NCI-H774 (cell line): ENCODE data around the gene PRKCE.

ENCODE experiments used
- DNase-seq: peaks from one replicate; lab custom pipeline; 2025; lab: John Stamatoyannopoulos, UW

The PRKCE gene

DNA sequence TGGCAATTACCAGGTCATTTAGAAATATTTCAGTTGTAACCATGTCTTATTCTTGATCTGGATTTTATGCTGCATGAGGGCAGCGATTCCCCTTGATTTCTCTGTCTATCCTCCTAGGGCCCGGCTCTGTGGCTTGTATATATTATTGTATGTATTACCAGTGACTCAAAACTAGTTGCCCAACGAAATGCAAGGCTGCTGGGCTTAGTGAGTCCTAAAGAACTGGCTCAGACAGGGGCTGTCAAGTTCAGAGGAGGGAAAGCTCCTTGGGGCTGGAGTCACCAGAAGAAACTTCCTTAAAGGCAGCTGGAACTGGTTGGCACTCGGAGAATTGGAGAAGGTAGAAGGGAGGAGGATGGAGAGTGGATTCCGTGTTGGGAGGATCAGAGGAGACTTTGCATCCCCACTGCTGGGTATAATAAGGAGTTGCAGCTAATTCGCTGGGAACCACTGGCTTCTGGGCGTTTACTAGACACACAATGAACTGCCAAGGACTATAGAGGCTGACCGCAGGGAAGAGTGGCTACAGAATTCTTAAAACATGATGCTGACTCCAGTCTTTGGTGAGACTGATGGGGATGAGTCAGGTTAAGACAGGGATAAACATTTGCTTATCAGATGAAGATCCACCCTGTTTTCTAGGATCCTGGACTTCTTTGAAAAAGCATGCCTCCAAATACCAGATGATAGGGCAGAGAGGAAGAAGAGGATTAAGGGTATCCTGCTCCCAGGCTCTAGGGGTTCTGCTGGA lies 104.3 kb downstream of the PRKCE start:
- no peak for DNase-seq

DNA sequence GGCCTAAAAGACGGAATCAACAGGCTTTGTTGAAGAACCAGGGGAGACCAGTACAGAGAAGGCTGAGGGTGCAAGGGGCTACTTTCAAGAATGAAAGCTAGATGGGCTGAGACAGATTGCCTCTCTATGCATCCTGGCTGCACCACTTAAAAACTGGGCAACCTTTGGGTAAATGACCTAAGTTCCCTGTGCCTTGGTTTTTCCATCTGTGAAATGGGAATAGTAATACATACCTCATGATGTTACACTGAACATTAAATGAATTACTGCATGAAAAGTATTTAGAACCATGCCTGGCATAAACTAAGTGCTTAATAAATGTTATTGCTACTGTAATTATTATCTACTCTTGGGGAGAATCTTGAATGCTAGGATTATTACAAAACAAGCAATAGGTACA lies 106.5 kb downstream of the PRKCE start:
- no peak for DNase-seq

DNA sequence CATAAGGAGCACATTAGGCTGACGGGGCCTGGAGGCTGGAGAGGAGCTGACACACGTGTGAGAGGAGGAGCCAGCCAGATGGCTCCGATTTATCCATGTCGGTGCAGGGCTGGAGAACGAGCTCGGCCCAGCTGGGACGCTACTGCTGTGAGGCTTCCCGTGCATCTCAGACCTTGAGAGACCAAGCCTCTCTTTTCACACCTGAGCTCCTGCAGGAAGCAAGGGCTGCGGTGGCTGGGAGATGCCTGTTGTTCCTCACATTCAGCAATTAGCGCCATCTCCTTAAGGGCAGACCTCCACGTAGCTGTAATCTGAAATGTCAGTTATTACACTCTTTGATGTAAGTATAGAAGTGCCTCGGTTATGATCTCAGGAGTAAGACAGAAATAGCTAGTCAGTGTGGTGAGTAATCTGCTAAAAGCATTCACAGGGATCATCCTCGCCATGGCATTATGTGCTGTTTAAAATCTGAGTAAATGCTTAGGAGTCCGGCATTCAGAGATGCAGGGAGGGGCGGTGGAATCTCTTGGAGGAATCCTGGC lies 107.9 kb downstream of the PRKCE start:
- no peak for DNase-seq

- no peak for DNase-seq
Measured at GRCh38 chr2:45761635-45762034, 110.2 kb downstream of the PRKCE start.

DNA sequence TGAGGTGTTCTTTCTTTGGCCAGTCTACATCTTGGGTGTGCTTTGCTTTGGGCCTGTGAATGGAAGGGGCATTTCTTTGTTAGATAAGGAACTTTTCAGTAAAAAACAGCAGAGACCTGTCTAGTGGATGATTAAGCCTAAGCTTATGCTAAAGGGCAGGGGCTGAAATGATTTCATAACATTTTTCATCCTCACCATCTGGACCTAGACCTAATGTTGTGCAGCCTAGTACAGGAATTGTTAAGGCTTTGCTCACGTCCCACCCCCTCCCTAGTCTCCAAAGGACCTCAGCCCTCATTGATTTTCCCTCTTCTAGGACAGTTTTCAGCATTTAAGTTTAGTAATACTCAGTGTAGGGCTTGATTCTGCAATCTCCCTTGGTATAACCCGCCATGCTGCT lies 111.8 kb downstream of the PRKCE start:
- DNase-seq: no peak

DNA sequence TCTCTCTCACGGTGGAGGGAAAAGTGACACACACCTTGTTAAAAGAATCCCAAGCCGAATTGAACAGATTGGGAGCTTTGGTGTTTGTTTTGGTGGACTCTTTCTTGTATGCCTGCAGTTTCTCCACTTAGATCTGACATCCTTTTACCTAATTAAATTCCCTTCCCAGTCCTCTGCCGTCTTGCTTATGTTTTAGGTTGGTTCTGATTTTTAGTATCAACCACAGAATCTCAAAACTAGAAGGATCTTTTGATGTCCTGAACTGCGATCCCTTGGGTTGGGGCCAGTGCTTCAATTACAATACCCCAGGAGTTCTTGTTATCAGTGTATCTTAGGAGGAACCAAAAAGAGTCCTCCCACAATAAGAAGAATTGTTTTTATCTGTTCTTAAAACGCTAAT lies 112.3 kb downstream of the PRKCE start:
- DNase-seq: no peak

DNA sequence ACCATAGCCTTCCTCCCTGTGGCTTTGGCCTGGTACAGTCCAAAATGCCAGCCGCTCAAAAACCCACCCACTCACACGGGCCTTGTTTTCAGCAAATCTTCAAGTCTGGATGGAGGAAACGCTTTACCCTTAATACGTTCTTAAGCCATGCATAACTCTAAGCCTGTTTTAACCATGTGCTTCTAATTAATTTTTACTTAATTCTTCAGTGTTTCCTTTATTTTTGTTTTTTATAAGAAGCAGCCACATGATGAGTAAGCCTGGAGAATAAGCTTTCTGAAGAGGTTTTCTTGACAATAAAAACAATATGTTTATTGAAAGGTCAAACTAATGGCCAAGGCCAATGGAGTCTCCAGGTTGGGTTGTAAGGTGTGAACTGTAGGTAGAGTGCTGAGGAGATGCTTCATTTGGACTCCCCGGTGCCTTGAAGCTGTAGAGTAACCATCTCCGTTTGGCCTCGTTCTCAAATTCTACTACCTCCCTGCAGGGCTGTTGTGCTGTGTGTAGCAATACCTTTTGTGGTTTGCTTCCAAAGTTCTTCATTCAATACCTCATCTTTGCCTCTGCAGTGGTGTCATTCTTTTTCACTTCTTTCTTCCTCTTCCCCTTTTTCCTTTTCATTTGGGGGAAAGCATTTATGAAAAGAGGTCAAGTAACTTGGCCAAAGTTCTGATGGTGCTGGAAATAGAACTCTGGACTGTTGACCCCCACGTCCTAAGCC lies 113.7 kb downstream of the PRKCE start:
- no peak for DNase-seq

DNA sequence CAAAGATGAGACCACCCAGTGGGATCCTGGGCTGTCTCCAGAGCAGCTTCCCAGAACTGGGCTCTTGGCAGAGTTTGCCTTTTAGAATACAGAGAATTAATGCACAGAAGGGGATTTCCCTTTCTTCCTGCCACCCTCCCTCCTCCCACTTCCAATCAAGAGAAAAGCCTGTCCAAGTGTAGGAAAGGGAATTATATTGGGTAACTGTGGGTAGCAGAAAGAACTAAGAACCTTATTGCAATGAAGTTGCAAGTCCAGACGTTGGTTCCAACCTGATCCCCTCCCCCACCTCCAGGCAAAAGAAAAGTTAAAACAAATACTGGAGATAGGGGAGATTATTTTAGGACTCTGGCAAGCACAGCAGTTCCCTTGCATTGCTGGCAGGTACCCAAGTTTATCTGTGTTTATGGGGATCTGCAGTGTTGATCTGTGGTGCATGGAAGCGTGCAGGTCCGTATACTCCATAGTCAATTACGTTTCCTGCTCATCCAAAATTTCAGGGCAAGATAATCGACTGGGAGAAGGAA lies 114.3 kb downstream of the PRKCE start:
- no peak for DNase-seq

DNA sequence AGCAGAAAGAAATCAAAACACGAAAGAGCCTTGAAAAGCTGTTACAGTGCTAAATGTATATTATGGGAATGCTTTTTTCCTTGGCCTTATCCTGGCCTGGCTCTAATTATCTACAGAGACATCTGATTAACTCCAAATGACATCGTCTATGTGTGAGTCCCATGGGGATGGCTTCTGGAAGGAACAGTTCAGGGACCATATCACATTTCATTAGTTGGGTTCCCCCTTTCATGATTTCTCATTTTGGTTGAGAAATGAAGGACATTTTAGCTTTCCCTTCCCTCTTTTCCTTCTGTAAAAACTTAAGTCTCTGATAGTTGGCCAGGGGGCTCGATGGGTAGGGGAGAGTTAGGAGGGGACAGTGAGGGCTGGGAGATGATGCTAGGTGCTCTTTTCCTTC lies 116.7 kb downstream of the PRKCE start:
- no peak for DNase-seq

- no peak for DNase-seq
Measured at GRCh38 chr2:45769056-45769455, 117.6 kb downstream of the PRKCE start.

GRCh38 chr2:45769854-45770576 lies 118.5 kb downstream of the PRKCE start:
- no peak for DNase-seq

- no peak for DNase-seq
Measured at GRCh38 chr2:45770811-45771210, 119.3 kb downstream of the PRKCE start.

GRCh38 chr2:45771261-45771660 lies 119.8 kb downstream of the PRKCE start:
- DNase-seq: no peak

- no peak for DNase-seq
Measured at GRCh38 chr2:45772038-45772437, 120.6 kb downstream of the PRKCE start.

DNA sequence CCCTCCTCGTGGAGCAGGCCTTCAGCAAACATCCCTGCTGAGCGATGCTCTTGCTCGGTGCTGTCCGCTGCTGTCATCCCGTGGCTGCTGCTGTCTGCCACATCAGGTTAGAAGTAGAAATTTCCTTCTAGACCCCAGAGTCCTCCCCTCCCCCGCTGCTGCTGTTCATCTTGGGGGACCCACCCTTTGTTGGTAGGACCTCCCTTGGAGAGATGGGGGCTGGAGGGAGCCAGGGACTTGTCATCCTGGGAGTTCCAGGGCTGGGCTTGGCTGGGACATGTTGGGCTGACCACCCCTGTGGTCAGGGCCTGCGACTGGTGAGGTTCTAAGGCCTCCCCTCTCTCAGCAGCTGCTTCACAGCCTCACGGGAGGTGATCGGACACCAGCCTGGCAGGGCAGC lies 122.4 kb downstream of the PRKCE start:
- no peak for DNase-seq

GRCh38 chr2:45774688-45775244 lies 123.3 kb downstream of the PRKCE start:
- no peak for DNase-seq

DNA sequence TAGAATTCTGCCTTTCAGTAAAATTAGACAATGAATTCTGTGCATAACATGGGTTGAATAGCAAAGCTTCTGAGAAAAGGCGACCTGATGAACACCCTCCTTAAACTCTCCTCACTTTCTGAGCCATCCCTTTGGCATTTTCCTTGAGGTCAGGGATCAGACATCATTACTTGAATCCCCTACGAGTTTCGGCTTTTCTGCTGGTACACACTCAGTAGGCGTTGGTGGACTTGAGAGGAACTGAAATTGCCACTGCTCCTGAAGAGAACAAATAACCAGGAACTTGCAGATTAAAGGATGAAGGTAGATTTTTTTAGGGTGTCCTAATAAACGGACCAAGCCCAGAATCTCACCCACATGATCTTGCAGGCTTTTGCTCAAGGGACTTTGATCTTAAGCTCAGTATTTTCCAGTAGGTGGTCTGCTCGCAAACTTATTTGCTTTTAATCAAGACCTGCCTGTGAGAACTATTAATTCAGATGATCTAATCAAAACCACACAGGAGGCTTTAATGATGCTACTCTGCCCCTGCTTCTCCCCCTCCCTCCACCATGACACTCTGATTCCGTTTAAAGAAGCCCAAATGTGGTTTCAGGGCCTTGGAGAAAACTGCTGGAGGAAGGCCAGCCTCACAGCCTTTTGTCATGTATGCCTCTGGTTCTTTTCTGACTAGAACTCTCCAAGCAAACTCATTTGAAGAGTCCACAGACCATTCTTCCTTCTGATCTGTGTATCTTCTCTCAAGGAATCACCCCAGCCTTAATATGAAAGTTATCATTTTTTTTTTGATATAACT lies 124.9 kb downstream of the PRKCE start:
- DNase-seq: no peak

DNA sequence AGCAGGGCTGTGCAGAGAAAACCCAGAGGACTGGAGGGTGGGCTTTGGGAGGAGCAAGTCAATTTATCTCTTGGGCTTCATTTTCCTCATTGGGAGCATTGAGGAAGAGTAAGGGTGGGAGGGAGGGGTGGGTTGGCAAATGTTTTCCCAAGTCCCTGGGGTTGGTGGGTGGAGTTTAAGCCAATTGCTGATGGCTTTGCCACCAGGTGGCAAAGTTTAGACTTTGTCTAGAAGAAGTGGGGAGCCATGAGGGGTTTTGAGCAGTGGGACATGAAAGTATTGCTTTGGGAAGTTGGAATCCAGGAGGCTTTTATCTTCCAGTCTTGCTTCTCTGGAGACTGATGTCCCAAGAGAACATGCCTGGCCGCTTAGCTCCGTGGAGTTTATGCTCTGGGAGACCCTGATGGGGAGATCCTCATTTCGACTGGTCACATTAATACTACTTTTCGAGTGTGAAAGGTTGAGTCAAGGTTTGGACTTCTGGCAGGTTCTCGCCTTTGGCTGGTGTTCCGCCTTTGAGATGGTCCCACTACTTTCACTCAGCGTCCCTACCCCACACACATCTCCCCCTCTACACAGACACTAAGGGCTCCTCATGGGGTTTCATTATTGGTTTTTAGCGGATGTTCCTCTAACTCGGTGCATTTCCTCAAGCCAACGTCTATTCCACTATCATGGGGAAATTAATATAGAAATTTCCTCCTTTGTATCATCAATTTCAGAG lies 126.7 kb downstream of the PRKCE start:
- no peak for DNase-seq

GRCh38 chr2:45778720-45779171 lies 127.3 kb downstream of the PRKCE start:
- no peak for DNase-seq
